ENCODE data around the gene GOLGA1.

GOLGA1 gene

DNA sequence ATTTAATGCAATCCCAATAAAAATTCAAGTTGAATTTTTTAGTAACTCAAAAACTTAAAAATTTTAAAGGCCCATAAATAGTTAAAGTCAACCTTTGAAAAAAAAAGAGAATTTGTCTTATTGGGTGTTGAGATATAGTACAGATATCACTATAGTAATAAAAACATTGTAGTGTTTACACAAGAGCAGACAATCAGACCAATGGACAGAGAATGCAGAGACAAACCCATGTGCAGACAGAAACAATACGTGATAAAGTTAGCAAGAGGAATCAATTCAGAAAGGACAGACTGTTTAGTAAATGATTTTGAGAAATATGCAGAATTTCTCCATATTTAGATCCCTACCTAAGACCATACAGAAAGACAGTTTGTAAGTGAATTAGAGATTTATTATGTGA, 33.9 kb downstream of the GOLGA1 start:
- no peaks in the 10 kb centered on the region for H3K9me3 ChIP-seq (ENCODE audit: insufficient read depth, low read length)
- TF ChIP-seq, protein P1, sequence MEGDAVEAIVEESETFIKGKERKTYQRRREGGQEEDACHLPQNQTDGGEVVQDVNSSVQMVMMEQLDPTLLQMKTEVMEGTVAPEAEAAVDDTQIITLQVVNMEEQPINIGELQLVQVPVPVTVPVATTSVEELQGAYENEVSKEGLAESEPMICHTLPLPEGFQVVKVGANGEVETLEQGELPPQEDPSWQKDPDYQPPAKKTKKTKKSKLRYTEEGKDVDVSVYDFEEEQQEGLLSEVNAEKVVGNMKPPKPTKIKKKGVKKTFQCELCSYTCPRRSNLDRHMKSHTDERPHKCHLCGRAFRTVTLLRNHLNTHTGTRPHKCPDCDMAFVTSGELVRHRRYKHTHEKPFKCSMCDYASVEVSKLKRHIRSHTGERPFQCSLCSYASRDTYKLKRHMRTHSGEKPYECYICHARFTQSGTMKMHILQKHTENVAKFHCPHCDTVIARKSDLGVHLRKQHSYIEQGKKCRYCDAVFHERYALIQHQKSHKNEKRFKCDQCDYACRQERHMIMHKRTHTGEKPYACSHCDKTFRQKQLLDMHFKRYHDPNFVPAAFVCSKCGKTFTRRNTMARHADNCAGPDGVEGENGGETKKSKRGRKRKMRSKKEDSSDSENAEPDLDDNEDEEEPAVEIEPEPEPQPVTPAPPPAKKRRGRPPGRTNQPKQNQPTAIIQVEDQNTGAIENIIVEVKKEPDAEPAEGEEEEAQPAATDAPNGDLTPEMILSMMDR (IDR thresholded peaks at IDR 0.05; ENCODE audit: low read depth, low read length), result no peak
- TF ChIP-seq EZH2phosphoT487 (IDR thresholded peaks at IDR 0.05; ENCODE audit: low read depth), result no peak
- no peak overlapping the region for H3K4me3 ChIP-seq (ENCODE audit: low read length)

GRCh38 chr9:124899845-124900244, 41.0 kb downstream of the GOLGA1 start:
- Histone ChIP-seq H3K27ac (ENCODE audit: low read length) (no peak overlapping the region), H3K79me2 (ENCODE audit: low read length) (no peaks in the 10 kb centered on the region), H3K4me3 (ENCODE audit: low read length) (no peak overlapping the region), H4K20me1 (ENCODE audit: insufficient read depth, low read length) (no peaks in the 10 kb centered on the region), H3K9ac (ENCODE audit: low read length) (no peak overlapping the region), H3K4me2 (ENCODE audit: low read length) (no peak overlapping the region), H3K27me3 (ENCODE audit: low read depth, low read length) (no peaks in the 10 kb centered on the region), H3K36me3 (replicated peaks; ENCODE audit: low read depth, low read length) (no peaks in the 10 kb centered on the region), H3K4me1 (ENCODE audit: low read length) (no peaks in the 10 kb centered on the region), H3K9me3 (ENCODE audit: insufficient read depth, low read length) (no peaks in the 10 kb centered on the region), H2AFZ (ENCODE audit: low read depth, low read length) (no peak overlapping the region)
- no peak for TF ChIP-seq EZH2phosphoT487 (IDR thresholded peaks at IDR 0.05; ENCODE audit: low read depth)
- TF ChIP-seq, protein P1 (IDR thresholded peaks at IDR 0.05; ENCODE audit: low read depth, low read length), result no peak

More for the DNA sequence above, 33.9 kb downstream of the GOLGA1 start:
- Histone ChIP-seq H3K79me2 (ENCODE audit: low read length) (no peaks in the 10 kb centered on the region), H3K4me1 (ENCODE audit: low read length) (no peaks in the 10 kb centered on the region), H3K9ac (ENCODE audit: low read length) (no peak overlapping the region), H2AFZ (ENCODE audit: low read depth, low read length) (no peak overlapping the region), H3K27me3 (ENCODE audit: low read depth, low read length) (no peaks in the 10 kb centered on the region), H3K4me2 (ENCODE audit: low read length) (no peak overlapping the region), H3K27ac (ENCODE audit: low read length) (no peak overlapping the region), H4K20me1 (ENCODE audit: insufficient read depth, low read length) (no peaks in the 10 kb centered on the region), H3K36me3 (replicated peaks; ENCODE audit: low read depth, low read length) (peaks cover 4% of the 10 kb centered on the region)

DNA sequence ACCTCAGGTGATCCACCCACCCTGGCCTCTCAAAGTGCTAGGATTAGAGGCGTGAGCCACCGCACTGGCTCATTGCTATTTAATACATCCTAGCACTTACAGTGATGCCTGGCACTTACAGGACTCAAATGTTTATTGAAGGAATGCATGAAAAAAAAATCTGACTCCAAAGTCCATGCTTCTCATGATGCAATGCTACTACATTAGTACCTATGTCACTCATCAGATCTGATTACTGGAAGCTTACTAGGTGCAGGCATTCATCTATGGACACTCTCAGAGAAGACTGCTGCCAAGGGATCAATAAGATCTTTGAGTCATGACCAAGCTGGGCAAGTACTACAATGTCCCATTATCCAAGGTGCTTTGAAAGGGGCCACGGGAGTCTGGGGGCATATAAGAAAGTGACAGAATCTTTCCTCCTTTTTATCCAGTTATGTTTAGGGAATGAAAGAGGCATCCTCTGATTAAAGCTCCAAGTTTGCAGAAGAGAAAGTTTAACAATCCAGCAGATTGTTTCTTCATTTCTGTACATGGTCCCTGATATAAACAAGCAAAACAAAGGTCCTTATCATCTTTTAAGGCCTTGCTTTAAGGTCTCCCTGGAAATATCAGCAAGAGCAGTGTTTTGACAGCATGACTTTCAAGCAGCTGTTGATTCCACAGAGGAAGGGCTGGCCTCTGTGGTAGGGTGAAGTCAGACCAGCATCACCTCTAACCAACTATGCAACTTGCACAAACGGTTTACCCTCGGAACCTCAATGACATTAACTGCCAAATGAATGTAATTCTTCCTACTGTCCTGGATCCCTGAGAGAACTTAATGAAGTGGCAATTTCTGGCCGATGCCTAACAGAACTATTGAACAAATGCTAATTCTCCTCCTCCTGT, 43.1 kb downstream of the GOLGA1 start:
- H3K36me3 ChIP-seq (replicated peaks; ENCODE audit: low read depth, low read length), result peaks cover 3% of the 10 kb centered on the region
- H3K4me3 ChIP-seq (ENCODE audit: low read length), result no peak overlapping the region
- H3K27me3 ChIP-seq (ENCODE audit: low read depth, low read length), result no peaks in the 10 kb centered on the region
- H3K9ac ChIP-seq (ENCODE audit: low read length), result no peak overlapping the region
- TF ChIP-seq, protein P1 (IDR thresholded peaks at IDR 0.05; ENCODE audit: low read depth, low read length), result no peak
- TF ChIP-seq EZH2phosphoT487 (IDR thresholded peaks at IDR 0.05; ENCODE audit: low read depth), result no peak
- no peak overlapping the region for H2AFZ ChIP-seq (ENCODE audit: low read depth, low read length)
- no peaks in the 10 kb centered on the region for H3K9me3 ChIP-seq (ENCODE audit: insufficient read depth, low read length)
- H4K20me1 ChIP-seq (ENCODE audit: insufficient read depth, low read length), result no peaks in the 10 kb centered on the region
- H3K4me2 ChIP-seq (ENCODE audit: low read length), result no peak overlapping the region
- H3K4me1 ChIP-seq (ENCODE audit: low read length), result peaks cover 2% of the 10 kb centered on the region; the same call in 1 of the 2 replicates
- no peak overlapping the region for H3K27ac ChIP-seq (ENCODE audit: low read length)
- no peaks in the 10 kb centered on the region for H3K79me2 ChIP-seq (ENCODE audit: low read length)

DNA sequence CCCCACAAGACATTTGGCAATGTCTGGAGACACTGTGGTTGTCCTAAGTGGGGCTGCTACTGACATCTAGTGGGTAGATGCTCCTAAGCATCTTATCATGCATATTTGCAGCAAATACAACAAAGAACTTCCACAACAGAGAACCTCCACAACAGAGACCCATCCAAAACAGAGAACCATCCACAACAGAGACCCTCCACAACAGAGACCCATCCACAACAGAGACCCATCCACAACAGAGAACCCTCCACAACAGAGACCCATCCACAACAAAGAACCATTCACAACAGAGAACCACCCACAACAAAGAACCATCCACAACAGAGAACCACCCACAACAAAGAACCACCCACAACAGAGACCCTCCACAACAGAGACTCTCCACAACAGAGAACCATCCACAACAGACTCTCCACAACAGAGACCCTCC, 46.1 kb downstream of the GOLGA1 start:
- no peaks in the 10 kb centered on the region for H3K79me2 ChIP-seq (ENCODE audit: low read length)
- no peaks in the 10 kb centered on the region for H3K9me3 ChIP-seq (ENCODE audit: insufficient read depth, low read length)
- no peak overlapping the region for H2AFZ ChIP-seq (ENCODE audit: low read depth, low read length)
- no peak overlapping the region for H3K27ac ChIP-seq (ENCODE audit: low read length)
- no peak overlapping the region for H3K4me3 ChIP-seq (ENCODE audit: low read length)
- no peak for TF ChIP-seq EZH2phosphoT487 (IDR thresholded peaks at IDR 0.05; ENCODE audit: low read depth)
- TF ChIP-seq, protein P1 (IDR thresholded peaks at IDR 0.05; ENCODE audit: low read depth, low read length), result peak; percentile 73
- H3K4me1 ChIP-seq (ENCODE audit: low read length), result peaks cover 2% of the 10 kb centered on the region; the same call in 1 of the 2 replicates
- H3K9ac ChIP-seq (ENCODE audit: low read length), result no peak overlapping the region
- peaks cover 3% of the 10 kb centered on the region for H3K36me3 ChIP-seq (replicated peaks; ENCODE audit: low read depth, low read length)
- no peaks in the 10 kb centered on the region for H3K27me3 ChIP-seq (ENCODE audit: low read depth, low read length)
- H3K4me2 ChIP-seq (ENCODE audit: low read length), result no peak overlapping the region
- no peaks in the 10 kb centered on the region for H4K20me1 ChIP-seq (ENCODE audit: insufficient read depth, low read length)
